CD14-positive monocyte (primary cell): ENCODE results near the gene FBN2. TPM values are rescaled to one million over a fixed set of nuclear protein-coding genes. Genes with fewer than 3 reads are reported as not detected.

Experiments
- DNase-seq, 3 donors: peaks; one replicate each; pipeline ENCODE4 v3.0.0-alpha.2; 2011 to 2022
- H2AFZ ChIP-seq: 2 replicates; pipeline ENCODE4 v1.6.0; 2012; ENCODE audit warnings: mild to moderate bottlenecking, low read depth, low read length, inconsistent platforms; ENCODE audit not compliant: insufficient read depth, poor library complexity, severe bottlenecking
- H3K27ac ChIP-seq, 2 donors: 1 replicate in 1 of 2; 2 replicates in 1 of 2; pipeline ENCODE4 v1.5.1; 2012 to 2013; ENCODE audit warnings: low read length in 2 of 2, control low read depth in 1 of 2, inconsistent platforms in 1 of 2, low read depth in 1 of 2, mild to moderate bottlenecking in 1 of 2
- H3K27me3 ChIP-seq, 2 donors: one replicate each; pipeline versions ENCODE4 v1.6.0 to v1.6.1; 2011 to 2013; ENCODE audit warnings: low read length in 2 of 2; ENCODE audit not compliant: control insufficient read depth in 2 of 2, insufficient read depth in 2 of 2
- H3K36me3 ChIP-seq, 2 donors: replicated peaks in 1 of 2; 1 replicate in 1 of 2; 2 replicates in 1 of 2; pipeline versions ENCODE4 v1.5.1 to v1.6.1; 2012 to 2013; ENCODE audit warnings: low read length in 2 of 2, control low read depth in 1 of 2, inconsistent platforms in 1 of 2, mild to moderate bottlenecking in 1 of 2; ENCODE audit not compliant: insufficient read depth in 2 of 2, control insufficient read depth in 1 of 2
- H3K4me1 ChIP-seq, 2 donors: 1 replicate in 1 of 2; 2 replicates in 1 of 2; pipeline versions ENCODE4 v1.5.1 to v1.6.1; 2012 to 2013; ENCODE audit warnings: low read length in 2 of 2, control low read depth in 1 of 2, inconsistent platforms in 1 of 2, mild to moderate bottlenecking in 1 of 2, moderate library complexity in 1 of 2; ENCODE audit not compliant: insufficient read depth in 2 of 2, control insufficient read depth in 1 of 2
- H3K4me2 ChIP-seq: replicated peaks from 2 replicates; pipeline ENCODE3; 2012; ENCODE audit warnings: low read length, moderate library complexity, mild to moderate bottlenecking; ENCODE audit not compliant: poor library complexity, severe bottlenecking; ENCODE audit errors: extremely low read depth
- H3K4me3 ChIP-seq, 3 experiments: fragments of 200-600 bp in 1 of 3; sonication (generic) in 1 of 3; replicated peaks in 1 of 3; 1 replicate in 2 of 3; 2 replicates in 1 of 3; pipeline ENCODE4 v1.5.1; 2011 to 2013; ENCODE audit warnings: low read length in 3 of 3, mild to moderate bottlenecking in 3 of 3, control low read depth in 2 of 3, low read depth in 2 of 3, inconsistent platforms in 1 of 3, moderate library complexity in 1 of 3
- H3K79me2 ChIP-seq: 2 replicates; pipeline ENCODE4 v1.6.0; 2012; ENCODE audit warnings: mild to moderate bottlenecking, control low read depth, inconsistent platforms, low read length, moderate library complexity; ENCODE audit not compliant: insufficient read depth
- H3K9ac ChIP-seq: 2 replicates; pipeline ENCODE4 v1.6.0; 2017; ENCODE audit warnings: low read length, mild to moderate bottlenecking; ENCODE audit not compliant: insufficient read depth, poor library complexity, severe bottlenecking
- H3K9me3 ChIP-seq, 2 donors: replicated peaks in 1 of 2; 1 replicate in 1 of 2; 2 replicates in 1 of 2; pipeline versions ENCODE4 v1.5.1 to v1.6.1; 2012 to 2013; ENCODE audit warnings: low read length in 2 of 2, control low read depth in 1 of 2; ENCODE audit not compliant: control insufficient read depth in 1 of 2, insufficient read depth in 1 of 2
- H4K20me1 ChIP-seq: 2 replicates; pipeline ENCODE4 v1.6.0; 2012; ENCODE audit warnings: mild to moderate bottlenecking, low read length, control low read depth, moderate library complexity; ENCODE audit not compliant: insufficient read depth
- H3K27ac Mint-ChIP-seq, 7 donors: one replicate each; pipeline ENCODE4 v1.8.0; 2020; ENCODE audit warnings: mild to moderate bottlenecking in 7 of 7, mixed read lengths in 7 of 7, moderate library complexity in 6 of 7, inconsistent platforms in 2 of 7
- H3K27me3 Mint-ChIP-seq, 3 donors: one replicate each; pipeline ENCODE4 v1.8.0; 2021 to 2022; ENCODE audit warnings: low read depth in 3 of 3, mild to moderate bottlenecking in 3 of 3, mixed read lengths in 3 of 3, moderate library complexity in 3 of 3, inconsistent platforms in 1 of 3
- H3K36me3 Mint-ChIP-seq, 2 donors: one replicate each; pipeline ENCODE4 v1.8.0; 2020; ENCODE audit warnings: mixed read lengths in 2 of 2, inconsistent platforms in 1 of 2, mild to moderate bottlenecking in 1 of 2
- H3K4me1 Mint-ChIP-seq: one replicate; pipeline ENCODE4 v1.8.0; 2020; ENCODE audit warnings: mild to moderate bottlenecking, mixed read lengths
- H3K4me3 Mint-ChIP-seq, 2 donors: one replicate each; pipeline ENCODE4 v1.8.0; 2020; ENCODE audit warnings: mild to moderate bottlenecking in 2 of 2, mixed read lengths in 2 of 2, moderate library complexity in 1 of 2
- H3K9me3 Mint-ChIP-seq, 7 donors: one replicate each; pipeline ENCODE4 v1.8.0; 2020 to 2022; ENCODE audit warnings: mixed read lengths in 7 of 7, mild to moderate bottlenecking in 6 of 7, moderate library complexity in 6 of 7, inconsistent platforms in 2 of 7
- WGBS: methylation state at CpG from one replicate; pipeline ENCODE4 v1.1.5; 2013; ENCODE audit warnings: missing lambda C conversion rate; ENCODE audit not compliant: insufficient coverage; 5-methylcytosine and 5-hydroxymethylcytosine counted together
- intact Hi-C, 2 donors: fragments of 100-400 bp; cut with micrococcal nuclease; formaldehyde crosslinking; loops; one replicate each; pipeline versions ENCODE4 v1.15.0 to v1.15.1; 2023
- polyA plus RNA-seq, 3 donors: library from polyadenylated mRNA; depleted of rRNA in 1 of 3; unstranded in 2 of 3; stranded (reverse) in 1 of 3; fragments of 300-500 nt in 2 of 3; fragments of >200 nt in 1 of 3; fragmentation: Illumina TruSeq in 2 of 3; gene quantifications; 1 replicate in 2 of 3; 2 replicates in 1 of 3; pipeline ENCODE4 v1.2.3, GENCODE V29; 2012 to 2021
- TF ChIP-seq, protein P1 (sequence below): fragments of 200-600 bp; IDR thresholded peaks from one replicate; pipeline ENCODE4 v1.8.0; 2022; ENCODE audit warnings: antibody characterized with exemption, mild to moderate bottlenecking

Gene FBN2
- polyA plus RNA-seq, 3 donors: 0.85 to 19.3 (median 4.2) TPM

DNA sequence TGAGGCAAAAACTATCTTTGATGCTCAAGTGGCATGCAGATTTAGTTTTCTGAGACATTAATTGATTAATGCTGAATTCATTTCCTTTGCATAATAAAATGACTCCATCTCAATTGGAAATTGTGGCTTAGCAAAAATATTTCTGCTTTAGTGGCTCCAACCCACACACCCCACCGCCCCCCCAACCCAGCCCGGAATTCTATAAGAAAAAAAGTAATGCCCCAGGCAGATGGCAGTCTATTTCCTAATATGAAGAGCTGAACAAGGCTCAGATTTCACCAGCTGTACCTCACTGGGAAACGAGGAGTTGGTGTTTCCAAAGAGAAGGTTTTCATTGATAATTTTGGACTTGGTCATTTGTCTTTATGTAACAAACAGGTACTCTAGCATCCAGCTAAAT, 182.1 kb downstream of the FBN2 start:
- Histone ChIP-seq H3K27me3 (no peaks in the 10 kb centered on the region), H2AFZ (no peak overlapping the region), H3K27ac (no peak overlapping the region), H3K79me2 (no peaks in the 10 kb centered on the region), H3K4me1 (no peaks in the 10 kb centered on the region), H3K36me3 (peaks cover 20 to 86% of the 10 kb centered on the region in 2 donors), H3K4me3 (no peak overlapping the region), H3K9me3 (no peaks in the 10 kb centered on the region), H4K20me1 (no peaks in the 10 kb centered on the region), H3K4me2 (no peak overlapping the region), H3K9ac (no peak overlapping the region)
- Mint-ChIP-seq H3K9me3 (no peaks in the 10 kb centered on the region), H3K4me3 (no peak overlapping the region), H3K27me3 (no peaks in the 10 kb centered on the region), H3K36me3 (peaks cover 40 to 55% of the 10 kb centered on the region in 2 donors), H3K4me1 (no peaks in the 10 kb centered on the region), H3K27ac (no peak overlapping the region)
- TF ChIP-seq, protein P1, sequence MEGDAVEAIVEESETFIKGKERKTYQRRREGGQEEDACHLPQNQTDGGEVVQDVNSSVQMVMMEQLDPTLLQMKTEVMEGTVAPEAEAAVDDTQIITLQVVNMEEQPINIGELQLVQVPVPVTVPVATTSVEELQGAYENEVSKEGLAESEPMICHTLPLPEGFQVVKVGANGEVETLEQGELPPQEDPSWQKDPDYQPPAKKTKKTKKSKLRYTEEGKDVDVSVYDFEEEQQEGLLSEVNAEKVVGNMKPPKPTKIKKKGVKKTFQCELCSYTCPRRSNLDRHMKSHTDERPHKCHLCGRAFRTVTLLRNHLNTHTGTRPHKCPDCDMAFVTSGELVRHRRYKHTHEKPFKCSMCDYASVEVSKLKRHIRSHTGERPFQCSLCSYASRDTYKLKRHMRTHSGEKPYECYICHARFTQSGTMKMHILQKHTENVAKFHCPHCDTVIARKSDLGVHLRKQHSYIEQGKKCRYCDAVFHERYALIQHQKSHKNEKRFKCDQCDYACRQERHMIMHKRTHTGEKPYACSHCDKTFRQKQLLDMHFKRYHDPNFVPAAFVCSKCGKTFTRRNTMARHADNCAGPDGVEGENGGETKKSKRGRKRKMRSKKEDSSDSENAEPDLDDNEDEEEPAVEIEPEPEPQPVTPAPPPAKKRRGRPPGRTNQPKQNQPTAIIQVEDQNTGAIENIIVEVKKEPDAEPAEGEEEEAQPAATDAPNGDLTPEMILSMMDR: no peak
- intact Hi-C loops: no loop called here
- DNase-seq: no peak
- WGBS: no CpG with 5 or more reads among the region's 3 CpGs

GRCh38 chr5:128353441-128354107, 184.5 kb downstream of the FBN2 start:
- no peak overlapping the region for H3K4me2 ChIP-seq
- Mint-ChIP-seq H3K27me3 (no peaks in the 10 kb centered on the region), H3K27ac (peak overlapping the region in 1 of 7 donors; percentile 50), H3K9me3 (no peaks in the 10 kb centered on the region), H3K4me3 (no peak overlapping the region), H3K36me3 (peaks cover 54 to 64% of the 10 kb centered on the region in 2 donors), H3K4me1 (no peaks in the 10 kb centered on the region)
- WGBS: no CpG with 5 or more reads among the region's 3 CpGs
- H2AFZ ChIP-seq: no peak overlapping the region
- H3K9ac ChIP-seq: no peak overlapping the region
- DNase-seq: no peak
- H3K27ac ChIP-seq: no peak overlapping the region
- TF ChIP-seq, protein P1: no peak
- intact Hi-C loops: no loop called here
- H4K20me1 ChIP-seq: no peaks in the 10 kb centered on the region
- H3K36me3 ChIP-seq: peaks cover 28 to 90% of the 10 kb centered on the region in 2 donors
- H3K79me2 ChIP-seq: no peaks in the 10 kb centered on the region
- H3K4me1 ChIP-seq: no peaks in the 10 kb centered on the region
- no peaks in the 10 kb centered on the region for H3K27me3 ChIP-seq
- H3K4me3 ChIP-seq: no peak overlapping the region
- H3K9me3 ChIP-seq: no peaks in the 10 kb centered on the region
